ENCODE data around the gene TIMP2. TPM values are rescaled to one million over a fixed set of nuclear protein-coding genes. Genes with fewer than 3 reads are reported as not detected.

The TIMP2 gene
- polyA plus RNA-seq, 2 of the 4 experiments (the other 2 are of a cell fraction) = 68.1 to 166 TPM

- TF ChIP-seq RFX5 (IDR thresholded peaks at IDR 0.05) (peak; percentile 52; the same call in 1 of the 2 replicates), FOXS1 (CRISPR knock-in tag; IDR thresholded peaks at IDR 0.05) (no peak), CHD2 (IDR thresholded peaks at IDR 0.05; ENCODE audit: low read length, partially characterized antibody) (no peak), ELK1 (IDR thresholded peaks at IDR 0.05; ENCODE audit: low read depth, low read length) (no peak), CBX8 (IDR thresholded peaks at IDR 0.05) (no peak), USF2 (IDR thresholded peaks at IDR 0.05) (peak; percentile 91), FOSB (CRISPR knock-in tag; IDR thresholded peaks at IDR 0.05) (no peak), ZC3H11A (IDR thresholded peaks at IDR 0.05) (no peak), NPAS2 (CRISPR knock-in tag; IDR thresholded peaks at IDR 0.05; ENCODE audit: borderline replicate concordance) (no peak), POLR2A (IDR thresholded peaks at IDR 0.05; ENCODE audit: low read length) (peak; percentile 84), ZSCAN20 (CRISPR knock-in tag; IDR thresholded peaks at IDR 0.05) (no peak), EP300 (IDR thresholded peaks at IDR 0.05) (peak in 1 of 2 experiments; percentile 44; a peak in 1 of 5 replicates), ZFP36 (IDR thresholded peaks at IDR 0.05; ENCODE audit: borderline replicate concordance, partially characterized antibody) (no peak), JUNB (IDR thresholded peaks at IDR 0.05) (no peak), BCL3 (IDR thresholded peaks at IDR 0.05) (peak; percentile 86; the same call in 2 of the 3 replicates), ZNF302 (CRISPR knock-in tag; IDR thresholded peaks at IDR 0.05) (no peak), CTCF (IDR thresholded peaks at IDR 0.05) (no peak), HOXB13 (CRISPR knock-in tag; IDR thresholded peaks at IDR 0.05; ENCODE audit: low read depth) (peak; percentile 74; the same call in 1 of the 2 replicates), CEBPB (IDR thresholded peaks at IDR 0.05) (peak in 1 of 2 experiments; percentile 84; a peak in 2 of 4 replicates), PBX3 (IDR thresholded peaks at IDR 0.05) (no peak), JUN (IDR thresholded peaks at IDR 0.05) (peak; percentile 76 to 98; a peak in 4 of 5 replicates), NR3C1 (IDR thresholded peaks at IDR 0.05) (no peak), KDM1A (IDR thresholded peaks at IDR 0.05; ENCODE audit: low read depth) (no peak), FOSL2 (IDR thresholded peaks at IDR 0.05) (no peak), FOSL2 (CRISPR knock-in tag; IDR thresholded peaks at IDR 0.05) (peak; percentile 85)
Observed at GRCh38 chr17:78840780-78841611, 84.2 kb downstream of the TIMP2 start, which contains the start of gene USP36 (continued).
